K562 (cell line): ENCODE measurements around the gene EMC1. TPM values are rescaled to one million over a fixed set of nuclear protein-coding genes. Genes with fewer than 3 reads are reported as not detected.

Experiments
- ATF1 ChIP-seq, 2 experiments: fragments of 450-650 bp in 1 of 2; IDR thresholded peaks; 2 replicates each; pipeline ENCODE4 v1.6.1; 2016; ENCODE audit warnings: missing compliant biosample characterization in 1 of 2, missing genetic modification characterization in 1 of 2
- BRD9 ChIP-seq: fragments of 450-650 bp; IDR thresholded peaks from 2 replicates; pipeline ENCODE4 v1.6.1; 2018; ENCODE audit warnings: low read depth; ENCODE audit not compliant: partially characterized antibody
- CLOCK ChIP-seq: fragments of 250-450 bp; sonication (Bioruptor Pico); IDR thresholded peaks from 2 replicates; pipeline ENCODE4 v1.4.0; 2020; ENCODE audit warnings: mild to moderate bottlenecking, moderate library complexity, borderline replicate concordance
- DDX20 ChIP-seq: fragments of 450-650 bp; IDR thresholded peaks from 2 replicates; pipeline ENCODE4 v1.6.1; 2016; ENCODE audit warnings: missing genetic modification characterization, low read depth, mild to moderate bottlenecking, missing compliant biosample characterization, moderate library complexity
- ELF1 ChIP-seq: fragments of 200-800 bp; sonication (Bioruptor generic); IDR thresholded peaks from 2 replicates; pipeline ENCODE4 v1.6.1; 2016; ENCODE audit warnings: missing genetic modification characterization, missing compliant biosample characterization
- FUS ChIP-seq: fragments of 200-400 bp; formaldehyde crosslinking; optimal IDR thresholded peaks from 2 replicates; pipeline ENCODE3; 2017; ENCODE audit warnings: low read depth, low read length
- ILF3 ChIP-seq: fragments of 450-650 bp; IDR thresholded peaks from 2 replicates; pipeline ENCODE4 v1.6.1; 2018; ENCODE audit warnings: antibody characterized with exemption, mild to moderate bottlenecking, moderate library complexity, borderline replicate concordance
- KHSRP ChIP-seq: fragments of 450-650 bp; IDR thresholded peaks from 2 replicates; pipeline ENCODE4 v1.6.1; 2017
- LEF1 ChIP-seq: fragments of 450-650 bp; IDR thresholded peaks from 2 replicates; pipeline ENCODE4 v1.6.1; 2016; ENCODE audit warnings: mild to moderate bottlenecking
- MCM3 ChIP-seq: fragments of 450-650 bp; IDR thresholded peaks from 2 replicates; pipeline ENCODE4 v1.6.1; 2016
- NFRKB ChIP-seq: fragments of 450-650 bp; IDR thresholded peaks from 2 replicates; pipeline ENCODE4 v1.6.1; 2016; ENCODE audit warnings: low read depth
- RBM22 ChIP-seq: fragments of 200-400 bp; formaldehyde crosslinking; IDR thresholded peaks from 2 replicates; pipeline ENCODE4 v1.6.1; 2018; ENCODE audit warnings: low read length, low read depth; ENCODE audit not compliant: poor library complexity, severe bottlenecking
- SIN3A ChIP-seq, 2 experiments: fragments of 150-350 bp in 1 of 2; IDR thresholded peaks; 2 replicates each; pipeline ENCODE4 v1.6.1; 2011 to 2016; ENCODE audit warnings: borderline replicate concordance in 2 of 2, low read depth in 2 of 2, low read length in 2 of 2, mild to moderate bottlenecking in 2 of 2, moderate library complexity in 2 of 2; ENCODE audit not compliant: control insufficient read depth in 1 of 2
- SIX5 ChIP-seq, 2 experiments: IDR thresholded peaks; 2 replicates each; pipeline ENCODE4 v1.6.1; 2011; ENCODE audit warnings: low read length in 2 of 2, borderline replicate concordance in 1 of 2, low read depth in 1 of 2, mild to moderate bottlenecking in 1 of 2, moderate library complexity in 1 of 2; ENCODE audit not compliant: insufficient read depth in 1 of 2
- SMC3 ChIP-seq: conservative IDR thresholded peaks from 2 replicates; pipeline ENCODE4 v1.6.1; 2011; ENCODE audit warnings: low read depth, low read length, improper control_type of control experiment; ENCODE audit not compliant: insufficient read depth
- SRSF7 ChIP-seq: fragments of 200-400 bp; formaldehyde crosslinking; optimal IDR thresholded peaks from 2 replicates; pipeline ENCODE3; 2017; ENCODE audit warnings: mild to moderate bottlenecking, low read depth, low read length
- VEZF1 ChIP-seq: fragments of 200-800 bp; sonication (Bioruptor generic); IDR thresholded peaks from 2 replicates; pipeline ENCODE4 v1.6.1; 2017; ENCODE audit warnings: missing genetic modification characterization, missing compliant biosample characterization
- WHSC1 ChIP-seq: IDR thresholded peaks from one replicate; pipeline ENCODE4 v1.6.1; 2012; ENCODE audit warnings: low read length, control low read depth, inconsistent platforms
- ZBTB43 ChIP-seq: sonication (generic); formaldehyde crosslinking; IDR thresholded peaks from 2 replicates; pipeline ENCODE4 v1.8.0; 2023; ENCODE audit warnings: mild to moderate bottlenecking, missing genetic modification reagents
- ZC3H11A ChIP-seq: IDR thresholded peaks from 2 replicates; pipeline ENCODE4 v1.6.1; 2012; ENCODE audit warnings: low read depth, low read length, improper control_type of control experiment
- ZNF431 ChIP-seq: sonication (generic); formaldehyde crosslinking; IDR thresholded peaks from 2 replicates; pipeline ENCODE4 v1.8.0; 2022; ENCODE audit warnings: mild to moderate bottlenecking, missing genetic modification reagents
- ZNF780A ChIP-seq: fragments of 250-450 bp; sonication (Bioruptor Pico); IDR thresholded peaks from 2 replicates; pipeline ENCODE4 v1.5.0; 2021; ENCODE audit warnings: mild to moderate bottlenecking
- ZNF79 ChIP-seq: fragments of 250-450 bp; sonication (Bioruptor Pico); IDR thresholded peaks from 2 replicates; pipeline ENCODE4 v1.4.0; 2020; ENCODE audit warnings: low read depth, mild to moderate bottlenecking, moderate library complexity
- polyA plus RNA-seq, 8 experiments: library from polyadenylated mRNA; depleted of rRNA in 4 of 8; stranded (reverse) in 5 of 8; unstranded in 3 of 8; fragments of >200 nt; fragmentation: Nextera tagmentation in 2 of 8; fragmentation: Illumina TruSeq in 1 of 8; extraction: Ambion mirVana in 2 of 8; extraction: Trizol in 1 of 8; gene quantifications; 2 replicates each; pipeline versions ENCODE4 v1.2.1 to v1.2.3, GENCODE V29; 2011 to 2014; ENCODE audit warnings: inconsistent platforms in 1 of 8, missing spikeins in 1 of 8
- total RNA-seq, 7 experiments: library from RNA; depleted of rRNA in 6 of 7; stranded (reverse); fragments of >200 nt in 6 of 7; fragmentation: Illumina TruSeq in 2 of 7; extraction: Trizol in 2 of 7; gene quantifications; 2 replicates each; pipeline versions ENCODE4 v1.2.1 to v1.2.3, GENCODE V29; 2011 to 2021; ENCODE audit warnings: low replicate concordance in 1 of 7

Gene EMC1
- total and polyA plus RNA-seq, 9 of the 15 experiments (the other 6 are each of a cell fraction or from before 2014, with no cell fraction given) = 17.8 to 88.2 (median 37.4) TPM

- no peak for TF ChIP-seq ZBTB43
- no peak for TF ChIP-seq ZNF431 (CRISPR knock-in tag)
- TF ChIP-seq SIN3A (IDR thresholded peaks at IDR 0.05; ENCODE audit: borderline replicate concordance in 2 of 2, control insufficient read depth in 1 of 2, low read depth in 2 of 2, low read length in 2 of 2) = peak in 1 of 2 experiments; percentile 36; a peak in 1 of 4 replicates
- no peak for TF ChIP-seq BRD9
- no peak for TF ChIP-seq FUS
- no peak for TF ChIP-seq CLOCK (CRISPR knock-in tag)
- no peak for TF ChIP-seq LEF1
- no peak for TF ChIP-seq SMC3
- no peak for TF ChIP-seq VEZF1 (CRISPR knock-in tag)
- TF ChIP-seq ELF1 = 0 out of 2 replicates have a peak, but pooled peaks have one; percentile 20
- no peak for TF ChIP-seq ZNF79 (CRISPR knock-in tag)
- no peak for TF ChIP-seq ZC3H11A
- peak; percentile 33 for TF ChIP-seq RBM22
- no peak for TF ChIP-seq SIX5 (IDR thresholded peaks at IDR 0.05; ENCODE audit: borderline replicate concordance in 1 of 2, insufficient read depth in 1 of 2, low read depth in 1 of 2, low read length in 2 of 2)
- TF ChIP-seq DDX20 (tag) = no peak
- no peak for TF ChIP-seq ILF3
- TF ChIP-seq ATF1 (CRISPR knock-in tag; IDR thresholded peaks at IDR 0.05) = no peak
- TF ChIP-seq ATF1 (tag; IDR thresholded peaks at IDR 0.05) = no peak
- TF ChIP-seq ZNF780A = no peak
- TF ChIP-seq SRSF7 = no peak
- TF ChIP-seq NFRKB = no peak
- TF ChIP-seq MCM3 = no peak
- no peak for TF ChIP-seq WHSC1
- TF ChIP-seq KHSRP = no peak
Measured at GRCh38 chr1:19260211-19261138, 9.2 kb upstream of the EMC1 start (continued).
